NCI-H82 treated with DMSO at 0.1 percent for 48 hours (cell line): ENCODE measurements around the gene CLCN7.

Source experiments
- DNase-seq: peaks from one replicate; lab custom pipeline; 2025; ENCODE audit not compliant: unreplicated experiment; lab: John Stamatoyannopoulos, UW

Gene CLCN7

DNA sequence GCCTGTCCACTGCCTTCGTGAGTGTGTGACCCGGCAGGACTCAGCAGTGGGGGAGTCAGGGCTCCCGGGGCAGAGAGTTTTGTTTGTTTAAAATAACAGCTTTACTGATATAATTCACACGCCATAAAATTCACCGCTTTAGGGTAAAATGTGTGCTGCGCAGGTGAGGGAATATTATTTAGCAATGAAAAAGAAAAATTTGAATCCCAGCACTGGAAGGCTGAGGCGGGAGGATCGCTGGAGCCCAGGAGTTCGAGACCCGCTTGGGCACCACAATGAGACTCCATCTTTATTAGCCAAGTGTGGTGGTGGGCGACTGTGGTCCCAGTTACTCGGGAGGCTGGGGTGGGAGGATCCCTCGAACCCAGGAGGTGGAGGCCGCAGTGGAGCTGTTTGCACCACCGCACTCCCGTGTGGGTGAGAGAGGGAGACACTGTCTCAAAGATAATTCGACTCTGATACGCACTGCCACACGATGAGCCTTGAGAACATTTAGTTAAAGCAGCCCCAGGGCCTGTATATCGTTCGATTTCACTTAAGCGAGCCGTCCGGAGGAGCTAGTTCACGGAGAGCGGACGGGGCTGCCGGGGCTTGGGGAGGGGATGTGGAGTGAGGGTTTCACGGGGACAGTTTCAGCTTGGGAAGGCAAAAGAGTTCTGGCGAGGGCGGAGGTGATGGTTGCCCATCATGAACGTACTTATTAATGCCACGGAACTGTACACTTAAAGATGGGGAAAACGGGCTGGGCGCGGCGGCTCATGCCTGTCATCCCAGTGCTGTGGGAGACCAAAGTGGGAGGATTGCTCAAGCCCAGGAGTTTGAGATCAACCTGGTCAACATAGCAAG, 28.5 kb upstream of the CLCN7 start:
- DNase-seq = no peak

DNA sequence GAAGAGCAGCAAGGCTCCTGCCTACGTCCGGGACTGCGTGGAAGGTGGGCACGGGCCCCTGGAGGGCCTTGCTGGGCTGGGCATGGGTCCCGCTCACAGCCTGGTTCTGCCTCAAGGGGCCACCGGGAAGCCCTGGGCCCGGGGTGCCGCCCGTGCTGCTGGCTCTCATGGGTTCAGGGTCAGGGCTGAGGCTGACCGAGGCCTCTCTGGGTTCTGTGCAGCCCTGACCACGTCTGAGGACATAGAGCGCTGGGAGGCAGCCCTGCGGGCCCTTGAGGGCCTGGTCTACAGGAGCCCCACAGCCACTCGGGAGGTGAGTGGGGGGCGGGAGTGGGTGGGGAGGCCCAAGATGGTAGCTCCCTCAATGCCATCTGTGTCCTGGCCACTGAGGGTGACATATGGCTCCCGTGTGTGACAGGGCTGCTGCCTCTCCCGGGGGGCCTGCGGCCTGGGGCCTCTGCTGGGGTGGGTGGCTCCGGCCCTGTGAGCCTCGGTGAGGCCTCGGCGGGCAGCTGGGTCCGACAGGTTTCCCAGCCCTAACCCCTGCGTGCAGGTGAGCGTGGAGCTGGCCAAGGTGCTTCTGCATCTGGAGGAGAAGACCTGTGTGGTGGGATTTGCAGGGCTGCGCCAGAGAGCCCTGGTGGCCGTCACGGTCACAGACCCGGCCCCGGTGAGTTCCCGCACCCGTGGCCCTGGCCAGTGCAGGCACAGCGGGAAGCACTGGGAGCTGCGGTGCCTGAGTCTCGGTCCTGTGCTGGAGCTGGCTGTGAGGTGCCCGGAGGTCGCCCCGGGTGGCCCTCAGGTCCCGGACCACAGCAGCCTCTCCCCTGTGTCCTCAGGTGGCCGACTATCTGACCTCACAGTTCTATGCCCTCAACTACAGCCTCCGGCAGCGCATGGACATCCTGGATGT, 27.5 kb upstream of the CLCN7 start:
- no peak for DNase-seq

DNA sequence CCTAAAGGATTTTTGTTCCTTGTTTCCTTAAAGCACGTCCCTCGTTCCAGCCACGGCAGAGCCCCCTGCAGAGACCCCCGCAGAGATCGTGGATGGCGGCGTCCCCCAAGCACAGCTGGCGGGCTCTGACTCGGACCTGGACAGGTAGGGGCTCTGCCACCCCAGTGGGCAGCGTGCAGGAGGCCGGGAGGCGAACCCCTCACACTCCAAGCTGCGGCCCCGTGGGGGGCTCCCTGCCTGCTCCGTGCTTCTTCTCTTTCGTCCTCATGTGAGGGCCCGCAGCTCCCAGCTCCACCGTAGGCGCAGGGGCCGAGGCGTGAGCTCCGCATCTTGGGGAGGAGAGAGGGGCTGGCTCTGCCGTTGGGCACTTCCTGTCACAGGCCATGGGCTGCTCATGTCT, 26.8 kb upstream of the CLCN7 start:
- DNase-seq = no peak

DNA sequence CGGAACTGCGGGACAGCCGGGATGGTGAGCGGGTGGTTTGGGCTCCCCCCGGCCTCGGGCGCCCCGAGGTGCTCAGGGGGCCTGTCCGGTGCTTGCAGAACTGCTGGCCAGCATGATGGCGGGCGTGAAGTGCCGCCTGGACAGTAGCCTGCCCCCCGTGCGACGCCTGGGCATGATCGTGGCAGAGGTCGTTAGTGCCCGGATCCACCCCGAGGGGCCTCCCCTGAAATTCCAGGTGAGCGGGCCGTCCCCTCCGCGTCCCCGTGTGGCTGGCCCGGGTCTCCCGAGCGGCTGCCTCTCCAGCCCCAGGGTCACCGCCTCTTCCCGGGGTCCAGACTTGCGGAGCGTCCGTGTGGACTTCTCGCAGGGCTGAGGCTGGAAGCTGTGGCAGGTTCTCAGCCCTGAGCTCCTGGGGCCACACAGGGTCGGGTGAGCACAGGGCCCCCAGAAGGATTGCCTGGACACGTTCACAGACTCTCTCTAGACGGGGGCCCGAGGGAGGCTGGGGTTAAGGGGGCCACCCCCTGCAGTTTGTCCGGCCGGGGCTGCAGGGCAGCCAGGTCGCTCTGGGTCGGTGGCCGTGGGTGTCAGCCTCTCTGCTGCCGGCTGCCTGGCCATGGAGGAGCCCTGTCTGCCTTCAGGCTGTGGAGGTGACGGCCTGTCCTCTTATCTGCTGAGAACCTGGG, 25.8 kb upstream of the CLCN7 start:
- DNase-seq = no peak

DNA sequence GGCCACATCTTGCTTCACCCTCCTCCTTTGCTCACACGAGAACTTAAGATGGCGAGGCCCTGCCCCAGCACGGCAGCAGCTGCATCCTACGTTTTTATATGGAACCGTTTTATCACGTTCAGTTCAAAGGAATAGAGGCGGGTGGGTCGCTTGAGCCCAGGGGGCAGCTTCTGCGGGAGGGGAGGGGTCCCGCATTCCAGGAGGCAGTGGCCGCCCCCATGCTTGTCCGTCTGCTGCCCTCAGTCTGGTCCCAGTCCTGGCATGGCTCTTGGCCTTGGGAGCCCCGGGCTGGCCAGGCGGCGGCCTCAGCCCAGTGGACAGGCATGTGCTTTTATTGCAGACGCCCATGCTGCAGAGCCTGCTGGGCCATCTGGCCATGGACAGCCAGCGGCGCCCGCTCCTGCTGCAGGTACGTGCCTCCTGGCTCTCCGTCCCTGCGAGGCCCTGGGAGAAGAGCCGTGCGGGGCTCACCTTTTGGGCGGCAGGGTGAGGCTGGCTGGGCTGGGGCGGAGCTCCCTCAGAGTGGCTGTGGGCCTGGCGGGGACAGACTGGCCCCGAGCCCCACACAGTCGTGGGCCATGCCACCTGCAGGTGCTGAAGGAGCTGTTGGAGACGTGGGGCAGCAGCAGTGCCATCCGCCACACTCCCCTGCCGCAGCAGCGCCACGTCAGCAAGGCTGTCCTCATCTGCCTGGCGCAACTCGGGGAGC, 25.1 kb upstream of the CLCN7 start:
- no peak for DNase-seq

DNA sequence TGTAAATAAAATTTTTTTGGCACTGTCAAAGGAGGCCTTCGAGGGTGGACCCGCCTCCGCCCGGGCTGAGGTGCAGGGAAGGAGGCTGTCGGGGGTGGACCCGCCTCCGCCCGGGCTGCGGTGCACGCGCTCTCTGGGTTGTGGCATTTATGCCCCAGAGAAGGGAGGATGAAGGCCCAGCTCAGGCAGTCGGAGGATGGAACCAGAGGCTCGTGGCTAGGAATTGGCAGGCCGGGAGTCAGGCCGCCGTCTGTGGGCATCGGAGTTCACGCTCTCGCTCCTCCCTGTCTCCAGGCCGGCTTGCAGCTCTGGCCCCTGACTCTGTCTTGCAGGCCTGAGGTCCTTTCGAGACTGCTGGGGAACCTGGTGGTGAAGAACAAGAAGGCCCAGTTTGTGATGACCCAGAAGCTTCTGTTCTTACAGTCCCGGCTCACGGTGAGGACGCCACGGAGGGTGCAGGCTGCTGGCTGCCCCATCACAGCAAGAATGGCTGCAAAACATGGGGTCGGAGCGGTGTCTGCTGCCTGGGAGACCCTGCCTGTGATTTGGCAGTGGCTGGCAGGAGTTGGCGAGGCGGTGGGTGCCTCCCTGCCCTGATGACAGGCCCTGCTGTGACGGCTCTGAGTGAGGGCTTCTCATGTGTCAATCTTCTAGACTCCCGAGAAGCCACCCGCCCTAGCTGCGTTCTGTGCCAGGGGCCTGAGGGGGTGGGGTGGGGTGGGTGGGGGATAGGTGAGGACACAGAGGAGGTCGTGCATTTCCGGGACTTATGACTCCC, 24.3 kb upstream of the CLCN7 start:
- DNase-seq = no peak

DNA sequence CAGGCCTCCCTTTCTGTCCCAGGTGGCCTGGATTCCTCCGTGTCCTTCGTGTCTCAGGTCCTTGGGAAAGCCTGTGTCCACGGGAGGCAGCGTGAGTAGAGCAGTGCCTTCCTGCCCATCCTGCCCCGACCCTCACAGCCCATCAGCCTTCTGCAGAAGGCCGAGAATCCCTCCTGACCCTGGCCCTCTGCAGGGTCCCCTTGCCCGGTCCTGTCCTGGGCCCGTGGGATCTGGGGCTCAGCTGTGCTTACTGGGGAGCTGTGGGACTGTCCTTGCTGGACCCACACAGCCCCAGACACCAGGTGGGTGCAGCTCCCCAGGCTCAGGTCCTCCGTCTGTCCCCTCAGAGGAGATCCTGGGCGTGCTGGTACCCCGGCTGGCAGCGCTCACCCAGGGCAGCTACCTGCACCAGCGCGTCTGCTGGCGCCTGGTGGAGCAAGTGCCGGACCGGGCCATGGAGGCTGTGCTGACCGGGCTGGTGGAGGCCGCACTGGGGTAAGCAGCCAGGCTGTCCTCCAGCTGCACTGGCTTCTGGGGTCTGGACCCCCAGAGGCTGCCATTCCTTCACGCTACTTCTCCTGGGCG, 22.3 kb upstream of the CLCN7 start:
- DNase-seq = no peak

DNA sequence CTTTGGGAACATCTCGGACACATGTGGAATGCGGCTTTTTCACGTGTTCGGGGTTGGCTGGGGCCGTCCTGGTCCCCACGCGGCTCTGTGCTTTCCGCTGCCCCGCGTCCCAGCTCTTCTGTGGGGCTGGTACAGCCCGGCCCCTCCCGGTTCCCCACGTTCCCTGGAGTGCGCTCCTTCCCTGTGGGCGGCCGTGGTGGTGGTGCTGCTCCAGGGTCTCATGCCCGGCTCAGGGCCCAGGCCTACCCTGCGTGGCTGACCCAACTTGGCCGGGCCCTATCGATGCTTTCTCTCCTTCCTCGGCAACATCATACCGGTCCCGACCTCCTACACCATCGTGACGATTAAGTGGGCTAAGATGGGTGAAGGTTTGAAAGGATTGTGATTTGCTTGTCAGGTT, 21.6 kb upstream of the CLCN7 start:
- no peak for DNase-seq

DNA sequence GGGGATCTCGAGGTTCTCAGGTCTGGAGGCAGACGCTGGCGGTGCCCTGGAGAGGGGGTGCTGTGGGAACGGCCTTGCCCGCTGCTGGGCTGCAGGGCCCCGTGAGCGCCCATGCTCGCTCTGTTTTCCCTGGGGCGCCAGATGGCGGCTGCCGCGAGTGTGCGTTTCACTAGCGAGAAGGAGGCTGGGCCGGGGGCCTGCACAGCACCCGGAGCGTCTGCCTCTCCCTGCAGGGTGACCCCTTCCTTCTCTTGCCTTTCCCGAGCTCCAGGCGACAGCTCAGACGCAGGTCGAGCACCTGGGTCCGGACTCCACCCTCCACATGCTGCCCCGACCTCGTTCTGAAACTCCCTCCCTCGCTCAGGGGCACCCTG, 21.0 kb upstream of the CLCN7 start:
- DNase-seq = no peak

DNA sequence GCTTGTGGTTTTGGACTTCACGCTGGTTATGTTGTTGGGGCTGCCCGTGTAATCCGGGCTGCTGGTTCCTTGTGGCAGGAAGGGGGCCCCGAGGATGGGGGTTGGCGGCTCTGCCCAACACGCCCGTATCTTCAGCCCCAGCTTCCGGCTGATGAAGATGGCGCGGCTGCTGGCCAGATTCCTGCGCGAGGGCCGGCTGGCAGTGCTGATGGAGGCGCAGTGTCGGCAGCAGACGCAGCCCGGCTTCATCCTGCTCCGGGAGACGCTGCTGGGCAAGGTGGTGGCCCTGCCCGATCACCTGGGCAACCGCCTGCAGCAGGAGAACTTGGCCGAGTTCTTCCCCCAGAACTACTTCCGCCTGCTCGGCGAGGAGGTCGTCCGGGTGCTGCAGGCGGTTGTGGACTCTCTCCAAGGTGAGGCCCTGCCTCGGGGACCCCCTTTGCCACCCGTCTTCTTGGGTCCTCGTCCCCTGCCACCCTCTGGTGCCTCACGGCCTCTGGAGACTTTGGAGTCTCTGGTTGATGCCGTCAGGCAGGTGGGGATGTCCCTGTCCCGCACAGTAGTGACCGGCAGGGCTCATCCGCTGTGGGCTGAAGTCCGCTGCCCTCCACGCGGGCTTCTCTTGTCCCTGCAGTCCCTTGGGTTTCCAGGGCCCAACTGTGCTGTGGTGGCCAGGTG, 20.5 kb upstream of the CLCN7 start:
- no peak for DNase-seq

DNA sequence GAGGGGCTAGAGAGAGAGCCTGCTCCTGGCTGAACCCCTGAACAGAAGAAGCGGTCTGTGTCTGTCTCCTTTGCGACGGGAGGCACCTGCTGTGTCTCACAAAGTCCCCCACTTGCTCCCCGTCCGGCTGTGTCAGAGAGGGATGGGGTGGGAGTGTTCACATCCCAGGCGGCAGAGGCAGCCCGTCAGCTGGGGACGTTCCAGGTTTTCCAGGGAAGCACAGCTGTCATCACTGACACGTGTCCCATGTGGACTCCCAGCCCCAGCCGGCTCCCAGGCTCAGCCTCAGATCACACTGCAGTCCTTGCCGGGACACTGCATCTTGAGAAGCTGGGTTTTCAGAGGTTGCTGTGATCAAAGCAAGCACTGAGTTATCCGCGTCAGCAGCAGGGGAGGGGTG, 19.9 kb upstream of the CLCN7 start:
- no peak for DNase-seq

DNA sequence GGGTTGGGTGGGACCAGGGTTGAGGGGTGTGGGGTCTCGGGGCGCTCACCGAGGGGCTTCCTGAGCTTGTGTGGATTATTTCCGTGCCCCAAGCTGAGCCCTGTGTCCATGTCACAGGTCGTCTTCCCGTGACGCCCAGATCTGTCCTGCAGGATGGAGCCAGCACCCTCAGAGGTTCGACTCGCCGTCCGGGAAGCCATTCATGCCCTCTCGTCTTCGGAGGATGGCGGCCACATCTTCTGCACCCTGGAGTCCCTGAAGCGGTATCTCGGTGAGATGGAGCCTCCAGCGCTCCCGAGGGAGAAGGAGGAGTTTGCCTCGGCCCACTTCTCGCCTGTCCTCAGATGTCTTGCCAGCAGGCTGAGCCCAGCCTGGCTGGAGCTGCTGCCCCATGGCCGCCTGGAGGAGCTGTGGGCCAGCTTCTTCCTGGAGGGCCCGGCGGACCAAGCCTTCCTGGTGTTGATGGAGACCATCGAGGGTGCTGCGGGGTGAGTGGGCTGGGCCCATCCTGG, 19.4 kb upstream of the CLCN7 start:
- DNase-seq = no peak

DNA sequence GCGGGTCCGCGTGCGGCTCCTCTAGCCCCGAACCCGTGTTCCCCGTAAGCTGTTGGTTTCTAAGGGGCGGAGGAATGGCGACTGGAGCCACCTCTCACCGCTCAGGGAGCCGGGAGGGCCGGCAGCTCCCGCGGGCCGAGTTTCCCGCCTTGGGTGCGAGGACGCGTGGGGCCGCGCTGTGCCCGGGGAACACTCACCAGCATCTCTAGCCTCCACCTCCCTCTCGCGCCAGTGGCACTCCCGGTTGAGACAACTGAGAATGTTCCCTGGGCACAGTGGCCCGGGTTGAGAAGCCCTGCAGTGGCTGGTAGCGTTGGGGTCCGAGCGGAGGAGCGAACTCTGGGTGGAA, 18.9 kb upstream of the CLCN7 start:
- DNase-seq = no peak

DNA sequence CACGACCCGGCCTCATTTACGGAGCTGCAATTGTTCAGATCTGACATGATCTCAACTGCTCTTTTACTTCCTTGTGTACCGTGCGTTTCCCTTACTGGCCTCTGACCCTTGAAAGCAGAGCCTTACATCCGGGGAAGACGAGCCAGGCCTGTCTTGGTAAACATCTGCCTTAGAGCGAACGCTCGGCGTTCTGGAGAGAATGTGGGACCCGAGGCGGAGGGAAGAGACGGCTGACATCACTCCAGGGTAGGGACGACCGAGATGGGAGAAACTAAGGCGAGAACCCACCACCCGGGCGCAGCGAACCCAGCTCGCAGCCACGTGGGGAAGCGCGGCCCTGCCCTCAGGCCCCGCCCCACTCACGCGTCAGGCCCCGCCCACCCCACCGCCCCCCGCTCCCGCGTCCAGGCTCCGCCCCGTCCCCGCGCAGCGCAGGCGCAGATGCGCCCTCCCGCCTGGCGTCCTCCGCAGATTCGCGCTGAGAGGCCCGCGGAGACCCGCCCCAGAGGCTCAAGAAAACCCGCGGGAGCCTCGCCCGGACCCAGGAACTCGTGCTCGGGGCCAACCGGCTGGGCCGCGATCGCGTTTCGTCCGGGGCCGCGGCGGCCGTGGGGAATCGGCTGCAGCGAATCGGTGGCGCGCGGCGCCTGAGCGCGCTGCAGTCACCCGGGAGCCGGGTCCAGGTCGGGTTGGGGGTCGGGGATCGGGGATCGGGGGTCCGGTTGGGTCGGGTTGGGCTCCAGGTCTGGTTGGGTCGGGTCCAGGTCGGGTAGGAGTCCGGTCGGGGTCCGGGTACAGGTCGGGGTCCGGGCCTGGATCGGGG, 18.3 kb upstream of the CLCN7 start, which contains the start of gene TELO2:
TSS of gene TELO2 (plus strand) at position 438 of the 823 bp plus-strand sequence. CDS start 922 bp downstream, outside the sequence.
- DNase-seq = peak; percentile 17

DNA sequence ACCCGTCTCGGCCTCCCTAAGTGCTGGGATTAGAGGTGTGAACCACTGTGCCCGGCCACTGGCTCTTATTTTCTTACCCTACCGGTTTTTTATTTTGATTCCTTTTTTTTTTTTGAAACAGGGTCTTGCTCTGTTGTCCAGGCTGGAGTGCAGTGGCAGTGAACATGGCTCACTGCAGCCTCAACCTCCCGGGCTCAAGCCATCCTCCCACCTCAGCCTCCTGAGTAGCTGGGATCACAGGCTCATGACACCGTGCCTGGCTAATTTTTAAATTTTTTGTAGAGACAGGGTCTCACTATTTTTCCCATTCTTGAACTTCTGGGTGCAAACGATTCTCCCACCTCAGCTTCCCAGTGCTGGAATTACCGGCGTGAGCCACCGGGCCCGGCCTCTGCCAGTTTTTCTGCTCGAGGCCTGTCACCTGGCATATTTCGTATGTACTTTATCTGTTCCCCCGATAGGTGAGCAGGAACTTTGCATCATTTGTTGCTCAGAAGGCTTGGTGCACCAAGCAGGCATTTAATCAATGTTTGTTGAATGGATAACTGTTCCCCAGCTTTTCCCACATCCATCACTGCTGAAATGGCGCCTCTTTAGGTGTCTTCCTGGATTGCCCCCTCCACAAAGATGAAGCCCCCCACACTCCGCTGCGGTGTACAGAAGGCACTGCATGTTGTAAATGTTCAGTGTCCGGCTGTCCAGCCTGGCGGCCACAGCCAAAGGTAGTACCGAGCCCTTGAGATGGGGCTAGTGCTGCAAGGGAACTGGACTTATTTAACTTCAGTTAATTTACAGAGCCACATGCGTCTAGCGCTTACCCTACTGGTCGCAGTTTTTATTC, 17.5 kb upstream of the CLCN7 start:
- no peak for DNase-seq

DNA sequence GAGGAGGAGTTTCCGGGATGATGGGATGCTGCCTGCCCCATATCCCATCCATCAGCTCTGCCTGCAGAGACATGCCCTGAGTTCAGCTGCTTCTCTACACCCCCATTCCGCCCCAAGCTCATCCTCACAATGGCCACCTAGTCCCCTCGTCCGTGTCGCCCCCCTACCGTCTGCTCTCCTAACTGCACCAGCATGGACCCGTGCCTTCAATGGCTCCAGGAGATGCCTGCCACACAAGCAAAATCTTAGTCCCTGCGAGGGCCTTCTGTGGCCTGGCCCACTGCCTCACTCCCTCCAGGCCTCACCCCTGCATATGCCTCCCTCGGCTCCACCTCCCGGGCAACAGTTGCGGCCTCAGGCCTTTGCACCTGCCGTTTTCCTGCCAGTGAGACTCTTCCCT, 16.5 kb upstream of the CLCN7 start:
- DNase-seq = no peak

DNA sequence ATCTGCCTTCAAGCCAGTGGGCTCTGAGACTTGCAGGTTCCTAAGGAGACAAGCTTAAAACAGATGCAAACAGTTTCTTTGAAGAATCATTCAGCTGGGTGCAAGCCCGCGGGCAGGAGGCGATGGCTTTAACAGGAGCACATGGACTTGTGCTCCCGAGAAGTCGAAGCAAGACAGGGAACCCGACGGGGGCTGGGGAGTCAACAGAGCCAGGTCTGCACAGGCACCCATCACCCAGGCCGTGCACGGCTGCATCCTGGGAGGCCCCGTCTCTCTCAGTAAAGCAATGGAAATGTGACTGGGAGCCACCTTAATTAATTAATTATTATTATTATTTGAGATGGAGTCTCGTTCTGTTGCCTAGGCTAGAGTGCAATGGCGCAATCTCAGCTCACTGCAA, 14.2 kb upstream of the CLCN7 start:
- no peak for DNase-seq
